ELR (cell line): ENCODE results near the gene RALGAPA2.

Source experiments
- DNase-seq: peaks from one replicate; pipeline ENCODE4 v3.0.0-alpha.2; 2015; ENCODE audit warnings: low read depth

RALGAPA2 gene

GRCh38 chr20:20404633-20405032 lies 307.8 kb downstream of the RALGAPA2 start:
- DNase-seq = no peak

DNA sequence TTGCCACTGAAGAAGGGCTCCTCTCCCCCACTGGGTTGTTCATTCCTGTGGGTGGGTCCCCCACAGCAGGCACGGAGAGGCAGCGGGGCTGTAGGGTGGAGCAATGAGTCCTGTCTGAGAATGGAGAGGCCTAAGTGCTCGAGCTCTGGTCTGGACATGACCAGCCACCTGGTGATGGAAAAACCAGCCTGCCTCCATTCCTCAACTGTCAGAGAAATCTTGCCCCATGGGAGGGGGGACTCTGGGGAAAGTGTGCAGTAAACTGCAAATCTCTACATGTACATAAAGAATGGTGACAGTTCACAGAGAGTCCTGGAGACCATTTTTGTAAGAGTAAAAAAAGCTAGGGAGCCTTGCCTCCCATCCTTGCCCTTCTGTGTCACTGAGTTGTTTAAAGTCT lies 310.5 kb downstream of the RALGAPA2 start:
- DNase-seq = no peak

- DNase-seq = no peak
These were observed 312.6 kb downstream of the RALGAPA2 start for GRCh38 chr20:20399531-20400500.

- no peak for DNase-seq
These were observed 314.3 kb downstream of the RALGAPA2 start for GRCh38 chr20:20398123-20398522.

GRCh38 chr20:20396794-20397193 lies 315.6 kb downstream of the RALGAPA2 start:
- DNase-seq = no peak

GRCh38 chr20:20395903-20396568 lies 316.4 kb downstream of the RALGAPA2 start:
- DNase-seq = no peak

GRCh38 chr20:20395087-20395486 lies 317.4 kb downstream of the RALGAPA2 start:
- no peak for DNase-seq

DNA sequence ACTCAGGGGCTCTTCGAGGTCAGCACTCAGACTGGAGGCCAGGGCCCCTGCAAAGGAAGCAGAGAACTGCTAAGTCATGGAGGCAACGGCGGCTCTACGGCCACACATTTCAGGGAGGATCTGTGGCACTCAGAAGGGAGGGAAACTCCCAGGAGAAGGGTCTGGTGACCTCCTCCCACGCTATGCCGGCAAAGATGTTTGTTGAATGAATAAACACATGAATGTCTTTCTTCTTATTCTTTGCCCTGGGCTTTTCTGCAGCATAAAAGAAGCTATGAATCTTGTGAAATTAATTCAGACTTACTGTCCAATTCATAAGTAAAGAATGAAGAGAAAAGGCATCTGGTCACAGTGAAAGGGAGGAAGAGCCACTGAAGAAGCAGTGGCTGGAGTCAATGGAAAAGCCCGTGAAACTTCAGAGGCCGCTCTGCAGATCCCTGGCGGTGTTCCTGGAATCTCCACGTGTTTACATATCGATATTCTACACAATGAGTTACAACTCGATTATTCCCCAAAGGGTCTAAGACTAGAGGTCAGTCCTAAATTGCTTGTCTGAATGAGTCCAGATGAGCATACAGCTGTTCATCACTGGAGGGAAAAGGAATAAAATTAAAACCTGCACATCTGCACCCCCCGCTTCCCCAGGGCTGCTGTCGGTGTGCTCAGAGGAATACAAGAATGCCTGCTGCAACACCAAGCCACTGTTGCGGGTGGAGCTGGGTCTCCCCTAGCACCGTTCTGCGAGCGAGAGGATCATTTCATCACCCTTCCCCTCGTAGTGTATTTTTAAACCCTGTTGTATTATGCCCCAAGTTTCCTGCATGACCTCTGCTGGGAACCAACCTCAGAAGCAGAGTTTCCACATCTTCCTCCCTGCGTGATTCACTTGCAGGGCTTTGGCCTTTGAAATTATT lies 319.0 kb downstream of the RALGAPA2 start:
- peak; percentile 35 for DNase-seq

- no peak for DNase-seq
These were observed 320.7 kb downstream of the RALGAPA2 start for GRCh38 chr20:20391766-20392165.

DNA sequence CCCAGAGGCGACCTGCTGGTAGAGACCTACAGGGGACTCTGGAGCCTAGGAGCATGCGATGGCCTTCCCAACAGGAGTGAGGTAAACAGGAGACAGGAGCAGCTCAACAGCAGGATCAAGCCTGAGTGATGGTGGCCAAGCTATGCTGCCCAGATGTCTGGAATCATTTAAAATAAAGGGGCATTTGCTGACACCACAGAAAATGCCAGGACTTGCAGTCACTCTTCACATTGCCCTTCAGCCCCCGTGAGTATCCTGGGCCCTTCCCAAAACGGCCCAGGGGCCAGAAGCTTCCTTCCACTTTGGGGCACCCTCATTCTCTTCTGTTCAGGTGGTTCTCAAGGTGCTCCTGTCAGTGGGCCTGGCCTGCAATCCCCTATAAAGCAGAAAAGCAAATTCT lies 321.3 kb downstream of the RALGAPA2 start:
- no peak for DNase-seq

DNA sequence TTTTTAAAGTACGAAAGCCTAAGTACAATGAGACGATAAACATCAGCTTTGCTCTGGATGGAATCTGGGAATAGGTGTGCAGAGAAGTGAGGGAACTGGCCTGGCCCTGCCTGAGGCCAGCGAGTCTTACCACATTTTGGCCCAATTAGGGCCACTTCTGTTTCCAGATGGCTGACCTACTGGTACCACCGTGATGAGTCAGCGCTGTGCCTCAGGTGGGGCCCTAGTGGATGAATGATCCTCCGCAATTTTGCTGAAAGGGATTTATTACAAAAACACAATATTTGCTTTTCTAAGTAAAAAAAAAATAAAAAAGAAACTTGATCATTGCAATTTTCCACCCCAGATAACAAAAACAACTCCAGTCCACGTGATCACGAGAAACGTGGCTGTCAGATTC lies 322.1 kb downstream of the RALGAPA2 start:
- no peak for DNase-seq

DNA sequence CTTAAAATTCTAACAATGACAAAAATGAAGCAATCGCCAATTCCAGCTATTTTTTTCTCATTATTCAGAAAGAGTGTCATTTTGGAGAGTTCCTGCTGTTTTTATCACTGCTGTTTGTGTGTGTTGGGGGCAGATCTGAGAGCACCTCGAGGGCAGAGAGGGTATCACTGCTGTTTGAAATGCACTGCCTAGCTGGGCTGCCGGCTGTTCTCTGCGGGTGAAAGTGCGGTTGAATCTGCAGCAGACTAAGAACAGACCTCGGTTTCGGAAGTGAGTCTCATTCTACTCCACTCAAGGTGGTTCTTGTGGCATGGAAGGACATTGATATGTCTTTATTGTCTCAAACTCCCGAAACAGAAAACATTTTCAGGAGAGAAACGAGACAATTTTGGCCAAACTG lies 326.3 kb downstream of the RALGAPA2 start:
- no peak for DNase-seq

DNA sequence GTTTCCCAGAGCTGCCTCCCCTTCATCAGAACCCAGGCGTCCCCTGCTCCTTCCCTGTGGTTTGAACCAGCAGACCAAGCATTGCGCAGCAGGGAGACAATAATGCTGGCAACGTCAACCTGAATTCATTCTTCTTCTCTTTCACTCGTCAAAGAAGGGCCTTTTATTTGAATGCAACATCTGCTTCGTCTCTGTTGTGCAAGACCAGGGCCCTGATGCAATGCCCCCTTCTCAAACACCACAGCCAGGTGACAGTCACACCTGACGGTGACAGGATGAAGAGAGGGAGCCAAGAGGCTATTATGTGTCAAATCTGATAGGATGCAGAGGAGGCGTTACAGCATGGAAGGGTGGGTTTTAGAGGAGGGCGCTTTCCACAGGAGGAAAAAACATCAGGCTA lies 336.6 kb downstream of the RALGAPA2 start:
- no peak for DNase-seq

- DNase-seq = peak; percentile 28
These were observed 339.3 kb downstream of the RALGAPA2 start for GRCh38 chr20:20373091-20373571.

DNA sequence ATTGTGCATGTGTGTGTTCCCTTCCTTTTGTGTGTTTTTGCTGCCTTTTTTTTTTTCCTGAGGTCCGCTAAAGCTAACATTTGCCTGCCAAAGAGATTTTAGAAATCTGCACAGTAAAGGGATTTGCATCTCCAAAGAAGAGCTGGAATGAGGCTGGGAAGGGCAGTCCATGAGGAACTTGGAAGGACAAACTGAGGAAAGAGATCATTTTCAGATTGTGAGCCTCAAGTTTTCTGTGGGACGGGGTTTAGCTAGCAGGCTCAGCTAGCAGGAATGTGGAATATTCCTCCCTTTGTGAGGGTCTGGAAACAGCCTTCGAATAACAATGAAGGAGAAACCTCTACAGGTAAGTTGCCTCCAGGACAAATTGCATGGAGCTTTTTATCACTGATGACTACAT lies 340.8 kb downstream of the RALGAPA2 start:
- DNase-seq = no peak

DNA sequence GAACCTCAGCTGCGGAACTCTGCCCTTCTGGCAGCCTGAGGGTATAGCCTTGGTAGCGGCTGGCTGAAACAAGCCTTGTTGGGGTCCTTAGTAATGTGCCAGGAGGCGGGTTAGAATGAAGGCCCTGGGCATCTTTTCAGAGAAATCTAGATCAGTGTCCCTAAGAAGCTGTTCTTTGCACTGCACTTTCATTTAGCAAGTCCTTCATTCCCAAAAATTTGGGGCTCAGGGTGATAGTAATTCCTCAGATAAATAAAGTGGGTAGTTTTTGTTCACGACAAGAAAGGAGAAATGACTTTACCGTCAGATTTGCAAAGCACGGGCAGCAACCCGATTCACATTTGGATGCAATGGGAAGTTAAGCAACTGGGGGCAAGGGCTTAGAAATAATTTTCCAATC lies 341.4 kb downstream of the RALGAPA2 start:
- DNase-seq = no peak

DNA sequence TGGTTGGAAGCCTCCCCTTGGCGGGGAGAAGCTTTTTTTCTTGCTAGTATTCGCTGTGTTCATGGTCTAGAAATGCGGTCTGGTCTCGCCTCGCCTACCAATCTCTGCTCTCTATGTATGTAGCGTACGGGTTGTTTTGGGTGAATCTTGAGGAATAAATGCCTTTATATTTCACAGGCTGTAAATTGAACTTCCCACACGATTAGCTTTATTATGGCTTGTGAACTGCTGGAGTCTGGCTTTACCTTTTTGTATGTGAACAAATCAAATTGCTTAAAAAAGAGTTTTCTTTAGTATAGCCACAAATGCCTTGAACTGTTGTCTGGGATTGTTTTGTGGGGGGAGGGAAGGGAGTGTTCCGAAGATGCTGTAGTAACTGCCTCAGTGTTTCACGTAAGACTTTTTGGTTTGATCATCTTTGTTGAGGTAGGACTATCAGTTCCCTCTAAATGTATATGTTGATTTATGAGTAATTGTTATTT lies 342.3 kb downstream of the RALGAPA2 start:
- no peak for DNase-seq

DNA sequence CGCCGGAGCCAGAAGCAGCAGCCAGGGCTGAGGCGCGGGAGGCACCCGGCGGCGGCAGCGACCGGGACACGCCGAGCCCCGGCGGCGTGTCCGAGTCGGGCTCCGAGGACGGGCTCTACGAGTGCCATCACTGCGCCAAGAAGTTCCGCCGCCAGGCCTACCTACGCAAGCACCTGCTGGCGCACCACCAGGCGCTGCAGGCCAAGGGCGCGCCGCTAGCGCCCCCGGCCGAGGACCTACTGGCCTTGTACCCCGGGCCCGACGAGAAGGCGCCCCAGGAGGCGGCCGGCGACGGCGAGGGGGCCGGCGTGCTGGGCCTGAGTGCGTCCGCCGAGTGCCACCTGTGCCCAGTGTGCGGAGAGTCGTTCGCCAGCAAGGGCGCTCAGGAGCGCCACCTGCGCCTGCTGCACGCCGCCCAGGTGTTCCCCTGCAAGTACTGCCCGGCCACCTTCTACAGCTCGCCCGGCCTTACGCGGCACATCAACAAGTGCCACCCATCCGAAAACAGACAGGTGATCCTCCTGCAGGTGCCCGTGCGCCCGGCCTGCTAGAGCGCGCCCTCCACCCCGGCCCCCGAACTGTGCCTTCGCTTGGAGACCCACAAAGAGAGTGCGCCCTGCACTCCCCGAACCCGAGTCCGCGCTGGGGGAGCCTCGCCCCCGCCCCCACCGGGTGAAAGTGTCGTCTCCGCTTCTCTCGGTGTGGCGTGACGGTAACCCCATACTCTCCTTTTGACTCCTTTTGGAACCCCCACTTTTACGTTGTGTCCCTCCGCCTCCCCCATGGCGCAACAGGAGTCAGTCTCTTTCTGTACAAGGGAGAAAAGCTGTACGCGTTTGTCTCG lies 343.0 kb downstream of the RALGAPA2 start:
- no peak for DNase-seq

DNA sequence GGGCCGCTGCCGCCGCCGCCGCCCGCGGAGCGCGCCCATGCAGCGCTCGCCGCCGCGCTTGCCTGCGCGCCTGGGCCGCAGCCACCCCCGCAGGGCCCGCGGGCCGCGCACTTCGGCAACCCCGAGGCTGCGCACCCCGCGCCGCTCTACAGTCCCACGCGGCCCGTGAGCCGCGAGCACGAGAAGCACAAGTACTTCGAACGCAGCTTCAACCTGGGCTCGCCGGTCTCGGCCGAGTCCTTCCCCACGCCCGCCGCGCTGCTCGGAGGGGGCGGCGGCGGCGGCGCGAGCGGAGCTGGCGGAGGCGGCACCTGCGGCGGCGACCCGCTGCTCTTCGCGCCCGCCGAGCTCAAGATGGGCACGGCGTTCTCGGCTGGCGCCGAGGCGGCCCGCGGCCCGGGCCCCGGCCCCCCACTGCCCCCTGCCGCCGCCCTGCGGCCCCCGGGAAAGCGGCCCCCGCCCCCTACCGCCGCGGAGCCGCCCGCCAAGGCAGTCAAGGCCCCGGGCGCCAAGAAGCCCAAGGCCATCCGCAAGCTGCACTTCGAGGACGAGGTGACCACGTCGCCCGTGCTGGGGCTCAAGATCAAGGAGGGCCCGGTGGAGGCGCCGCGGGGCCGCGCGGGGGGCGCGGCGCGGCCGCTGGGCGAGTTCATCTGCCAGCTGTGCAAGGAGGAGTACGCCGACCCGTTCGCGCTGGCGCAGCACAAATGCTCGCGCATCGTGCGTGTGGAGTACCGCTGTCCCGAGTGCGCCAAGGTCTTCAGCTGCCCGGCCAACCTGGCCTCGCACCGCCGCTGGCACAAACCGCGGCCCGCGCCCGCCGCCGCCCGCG lies 343.8 kb downstream of the RALGAPA2 start:
- no peak for DNase-seq
